ENCODE measurements around the gene YJEFN3.

Gene YJEFN3

GRCh38 chr19:19544954-19545591 is 16.4 kb downstream of the YJEFN3 start:
- Mint-ChIP-seq H3K36me3 (ENCODE audit: low read depth) (no peaks in the 10 kb centered on the region), H3K9me3 (no peaks in the 10 kb centered on the region), H3K4me1 (ENCODE audit: low read depth) (peaks cover 5% of the 10 kb centered on the region), H3K27me3 (ENCODE audit: low read depth) (peaks cover 3% of the 10 kb centered on the region), H3K4me3 (no peak overlapping the region), H3K27ac (no peak overlapping the region)
- no peak for DNase-seq (ENCODE audit: low spot score)

GRCh38 chr19:19545707-19546106 is 17.0 kb downstream of the YJEFN3 start:
- DNase-seq (ENCODE audit: low spot score) = no peak
- Mint-ChIP-seq H3K9me3 (no peaks in the 10 kb centered on the region), H3K27me3 (ENCODE audit: low read depth) (peaks cover 3% of the 10 kb centered on the region), H3K36me3 (ENCODE audit: low read depth) (no peaks in the 10 kb centered on the region), H3K4me1 (ENCODE audit: low read depth) (peaks cover 5% of the 10 kb centered on the region), H3K4me3 (no peak overlapping the region), H3K27ac (no peak overlapping the region)

- no peak for DNase-seq (ENCODE audit: low spot score)
- Mint-ChIP-seq H3K27ac (no peak overlapping the region), H3K4me1 (ENCODE audit: low read depth) (peaks cover 2% of the 10 kb centered on the region), H3K9me3 (no peaks in the 10 kb centered on the region), H3K27me3 (ENCODE audit: low read depth) (no peaks in the 10 kb centered on the region), H3K36me3 (ENCODE audit: low read depth) (no peaks in the 10 kb centered on the region), H3K4me3 (no peak overlapping the region)
These were observed 18.0 kb downstream of the YJEFN3 start for GRCh38 chr19:19546751-19547162.

- H3K27me3 Mint-ChIP-seq (ENCODE audit: low read depth) = no peaks in the 10 kb centered on the region
- no peaks in the 10 kb centered on the region for H3K4me1 Mint-ChIP-seq (ENCODE audit: low read depth)
- H3K27ac Mint-ChIP-seq = no peak overlapping the region
- no peaks in the 10 kb centered on the region for H3K9me3 Mint-ChIP-seq
- H3K4me3 Mint-ChIP-seq = no peak overlapping the region
- H3K36me3 Mint-ChIP-seq (ENCODE audit: low read depth) = no peaks in the 10 kb centered on the region
- no peak for DNase-seq (ENCODE audit: low spot score)
These were observed 19.1 kb downstream of the YJEFN3 start for GRCh38 chr19:19547674-19548336.

- Mint-ChIP-seq H3K27ac (no peak overlapping the region), H3K4me3 (no peak overlapping the region), H3K9me3 (no peaks in the 10 kb centered on the region), H3K36me3 (ENCODE audit: low read depth) (no peaks in the 10 kb centered on the region), H3K4me1 (ENCODE audit: low read depth) (no peaks in the 10 kb centered on the region), H3K27me3 (ENCODE audit: low read depth) (no peaks in the 10 kb centered on the region)
- DNase-seq (ENCODE audit: low spot score) = no peak
These were observed 20.4 kb downstream of the YJEFN3 start for GRCh38 chr19:19548915-19549759.

GRCh38 chr19:19549804-19550464 is 21.2 kb downstream of the YJEFN3 start:
- Mint-ChIP-seq H3K27ac (no peak overlapping the region), H3K27me3 (ENCODE audit: low read depth) (no peaks in the 10 kb centered on the region), H3K36me3 (ENCODE audit: low read depth) (no peaks in the 10 kb centered on the region), H3K4me1 (ENCODE audit: low read depth) (peaks cover 1% of the 10 kb centered on the region), H3K4me3 (no peak overlapping the region), H3K9me3 (no peaks in the 10 kb centered on the region)
- DNase-seq (ENCODE audit: low spot score) = no peak

GRCh38 chr19:19550485-19550929 is 21.8 kb downstream of the YJEFN3 start:
- DNase-seq (ENCODE audit: low spot score) = no peak
- Mint-ChIP-seq H3K36me3 (ENCODE audit: low read depth) (no peaks in the 10 kb centered on the region), H3K4me1 (ENCODE audit: low read depth) (peaks cover 1% of the 10 kb centered on the region), H3K4me3 (no peak overlapping the region), H3K27ac (no peak overlapping the region), H3K9me3 (no peaks in the 10 kb centered on the region), H3K27me3 (ENCODE audit: low read depth) (no peaks in the 10 kb centered on the region)

GRCh38 chr19:19550972-19551852 is 22.5 kb downstream of the YJEFN3 start:
- no peak for DNase-seq (ENCODE audit: low spot score)
- no peak overlapping the region for H3K4me3 Mint-ChIP-seq
- H3K27ac Mint-ChIP-seq = no peak overlapping the region
- H3K9me3 Mint-ChIP-seq = no peaks in the 10 kb centered on the region
- H3K27me3 Mint-ChIP-seq (ENCODE audit: low read depth) = no peaks in the 10 kb centered on the region
- H3K36me3 Mint-ChIP-seq (ENCODE audit: low read depth) = no peaks in the 10 kb centered on the region
- H3K4me1 Mint-ChIP-seq (ENCODE audit: low read depth) = peaks cover 1% of the 10 kb centered on the region

GRCh38 chr19:19551853-19552192 is 23.1 kb downstream of the YJEFN3 start:
- DNase-seq (ENCODE audit: low spot score) = no peak
- no peaks in the 10 kb centered on the region for H3K36me3 Mint-ChIP-seq (ENCODE audit: low read depth)
- no peaks in the 10 kb centered on the region for H3K27me3 Mint-ChIP-seq (ENCODE audit: low read depth)
- peaks cover 1% of the 10 kb centered on the region for H3K4me1 Mint-ChIP-seq (ENCODE audit: low read depth)
- H3K27ac Mint-ChIP-seq = no peak overlapping the region
- no peak overlapping the region for H3K4me3 Mint-ChIP-seq
- H3K9me3 Mint-ChIP-seq = no peaks in the 10 kb centered on the region

GRCh38 chr19:19552798-19553197 is 24.1 kb downstream of the YJEFN3 start:
- peaks cover 1% of the 10 kb centered on the region for H3K4me1 Mint-ChIP-seq (ENCODE audit: low read depth)
- H3K27me3 Mint-ChIP-seq (ENCODE audit: low read depth) = no peaks in the 10 kb centered on the region
- no peak overlapping the region for H3K4me3 Mint-ChIP-seq
- H3K36me3 Mint-ChIP-seq (ENCODE audit: low read depth) = no peaks in the 10 kb centered on the region
- no peaks in the 10 kb centered on the region for H3K9me3 Mint-ChIP-seq
- H3K27ac Mint-ChIP-seq = no peak overlapping the region
- no peak for DNase-seq (ENCODE audit: low spot score)

- H3K9me3 Mint-ChIP-seq = no peaks in the 10 kb centered on the region
- H3K27me3 Mint-ChIP-seq (ENCODE audit: low read depth) = no peaks in the 10 kb centered on the region
- no peaks in the 10 kb centered on the region for H3K36me3 Mint-ChIP-seq (ENCODE audit: low read depth)
- no peak overlapping the region for H3K27ac Mint-ChIP-seq
- no peak for DNase-seq (ENCODE audit: low spot score)
- H3K4me3 Mint-ChIP-seq = no peak overlapping the region
- peaks cover 1% of the 10 kb centered on the region for H3K4me1 Mint-ChIP-seq (ENCODE audit: low read depth)
These were observed 25.0 kb downstream of the YJEFN3 start for GRCh38 chr19:19553670-19554069.

GRCh38 chr19:19554074-19555023 is 25.6 kb downstream of the YJEFN3 start:
- Mint-ChIP-seq H3K4me3 (no peak overlapping the region), H3K27me3 (ENCODE audit: low read depth) (no peaks in the 10 kb centered on the region), H3K9me3 (no peaks in the 10 kb centered on the region), H3K27ac (no peak overlapping the region), H3K4me1 (ENCODE audit: low read depth) (peaks cover 5% of the 10 kb centered on the region), H3K36me3 (ENCODE audit: low read depth) (peaks cover 5% of the 10 kb centered on the region)
- DNase-seq (ENCODE audit: low spot score) = peak; percentile 40

Measured in T-helper 2 cell treated with Interferon-gamma antibody and Interleukin-4, amounts not matched to agents 5 μg/mL and 100 μg/mL, for 36 hours (primary cell).